SU-DHL-6 (cell line): ENCODE data around the gene CCDC157.

ENCODE experiments used
- H2AFZ ChIP-seq: fragments of 200-600 bp; sonication (generic); 2 replicates; pipeline ENCODE4 v1.6.1; 2014; ENCODE audit warnings: low read depth, mild to moderate bottlenecking, moderate library complexity, mixed read lengths, antibody characterized with exemption, low read length; ENCODE audit not compliant: severe bottlenecking
- H3F3A ChIP-seq: fragments of 200-600 bp; shearing (Covaris generic); 2 replicates; pipeline ENCODE4 v1.6.0; 2016; ENCODE audit warnings: antibody characterized with exemption, mild to moderate bottlenecking; ENCODE audit not compliant: insufficient read depth
- H3K27ac ChIP-seq: fragments of 200-600 bp; sonication (generic); 2 replicates; pipeline ENCODE4 v1.5.1; 2016; ENCODE audit warnings: low read depth, mild to moderate bottlenecking, low read length, moderate library complexity, mixed read lengths
- H3K27me3 ChIP-seq: fragments of 200-600 bp; sonication (generic), shearing (Covaris generic); 2 replicates; pipeline ENCODE4 v1.6.0; 2014; ENCODE audit warnings: mild to moderate bottlenecking, low read length
- H3K36me3 ChIP-seq: fragments of 200-600 bp; sonication (generic); 2 replicates; pipeline ENCODE4 v1.6.1; 2014; ENCODE audit warnings: mild to moderate bottlenecking, low read length, mixed read lengths
- H3K4me2 ChIP-seq: fragments of 300-600, 200-600 bp; shearing (Covaris generic), sonication (generic); 2 replicates; pipeline ENCODE4 v1.6.0; 2014; ENCODE audit warnings: low read length, low read depth, mild to moderate bottlenecking; ENCODE audit not compliant: poor library complexity, severe bottlenecking
- H3K4me3 ChIP-seq: fragments of 200-600 bp; sonication (generic); 2 replicates; pipeline ENCODE4 v1.5.1; 2014; ENCODE audit warnings: antibody characterized with exemption, low read length, mild to moderate bottlenecking, mixed read lengths; ENCODE audit not compliant: insufficient read depth, poor library complexity, severe bottlenecking
- H3K79me2 ChIP-seq: fragments of 200-600 bp; sonication (generic); 2 replicates; pipeline ENCODE4 v1.6.1; 2014; ENCODE audit warnings: mild to moderate bottlenecking, low read length, moderate library complexity; ENCODE audit not compliant: insufficient read depth
- H3K9ac ChIP-seq: fragments of 200-600 bp; sonication (generic); 2 replicates; pipeline ENCODE4 v1.7.0; 2014; ENCODE audit warnings: mild to moderate bottlenecking, low read length
- H3K9me2 ChIP-seq: fragments of 200-600 bp; sonication (generic); replicated peaks from 2 replicates; pipeline ENCODE4 v1.6.1; 2014; ENCODE audit warnings: low read length; ENCODE audit not compliant: insufficient read depth
- H3K9me3 ChIP-seq: fragments of 200-600 bp; sonication (generic); 2 replicates; pipeline ENCODE4 v1.6.1; 2014; ENCODE audit warnings: low read length, mixed read lengths; ENCODE audit not compliant: insufficient read depth
- H4K20me1 ChIP-seq: fragments of 200-600 bp; sonication (generic); 2 replicates; pipeline ENCODE4 v1.6.1; 2014; ENCODE audit warnings: low read depth, mild to moderate bottlenecking, antibody characterized with exemption, low read length, moderate library complexity, mixed read lengths
- EZH2phosphoT487 ChIP-seq: fragments of 200-600 bp; sonication (generic), shearing (Covaris generic); conservative IDR thresholded peaks from 2 replicates; pipeline ENCODE4 v1.6.1; 2018; ENCODE audit warnings: mild to moderate bottlenecking, antibody characterized with exemption, low read length, moderate library complexity, mixed read lengths
- TF ChIP-seq, protein P1 (sequence below): fragments of 200-600 bp; sonication (generic); IDR thresholded peaks from one replicate; pipeline ENCODE4 v1.5.1; 2017; ENCODE audit warnings: antibody characterized with exemption, mild to moderate bottlenecking, low read length, moderate library complexity; ENCODE audit not compliant: insufficient read depth, poor library complexity, severe bottlenecking

CCDC157 gene

DNA sequence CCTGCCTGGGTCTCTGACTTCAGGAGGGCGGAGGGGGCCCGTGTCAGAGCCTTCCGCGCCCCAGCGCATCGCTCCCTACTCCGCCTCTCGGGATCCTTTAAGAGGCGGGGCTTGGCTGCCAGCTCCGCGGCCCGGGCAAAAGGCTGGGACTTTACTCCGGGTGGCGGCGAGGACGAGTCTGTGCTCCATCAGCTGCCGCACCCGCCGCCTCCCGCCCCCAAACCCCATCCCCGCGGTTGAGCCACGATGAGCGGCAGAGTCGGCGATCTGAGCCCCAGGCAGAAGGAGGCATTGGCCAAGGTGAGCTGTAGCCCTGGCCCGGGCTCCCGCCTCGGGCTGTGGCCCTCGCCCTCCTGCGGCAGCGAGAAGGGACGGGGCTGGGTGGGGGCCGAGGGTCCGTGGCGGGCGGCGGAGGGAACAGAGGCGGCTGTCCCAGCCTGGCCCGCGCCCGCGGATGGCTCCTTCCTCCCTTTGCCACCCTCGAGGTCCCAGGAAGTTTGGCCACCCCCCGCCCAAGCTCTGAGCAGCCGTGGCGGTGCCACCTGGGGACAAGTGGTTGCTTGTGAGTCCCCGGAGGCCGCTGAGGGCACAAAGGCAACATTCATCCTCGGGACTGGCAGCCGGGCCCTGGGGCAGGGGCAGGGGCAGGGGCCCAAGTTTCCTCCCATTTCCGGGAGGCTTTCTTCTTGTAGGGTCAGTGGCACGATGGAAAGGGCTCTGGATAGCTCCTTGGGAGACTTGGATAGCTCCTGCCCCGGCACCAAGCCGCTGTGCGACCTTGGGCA, 40.3 kb downstream of the CCDC157 start, which contains the start of gene SEC14L2:
Gene SEC14L2, plus strand, starts transcription at position 148 of the 785 bp plus-strand sequence. Its CDS starts 99 bp downstream, at position 247.
- TF ChIP-seq EZH2phosphoT487 = no peak
- TF ChIP-seq, protein P1, sequence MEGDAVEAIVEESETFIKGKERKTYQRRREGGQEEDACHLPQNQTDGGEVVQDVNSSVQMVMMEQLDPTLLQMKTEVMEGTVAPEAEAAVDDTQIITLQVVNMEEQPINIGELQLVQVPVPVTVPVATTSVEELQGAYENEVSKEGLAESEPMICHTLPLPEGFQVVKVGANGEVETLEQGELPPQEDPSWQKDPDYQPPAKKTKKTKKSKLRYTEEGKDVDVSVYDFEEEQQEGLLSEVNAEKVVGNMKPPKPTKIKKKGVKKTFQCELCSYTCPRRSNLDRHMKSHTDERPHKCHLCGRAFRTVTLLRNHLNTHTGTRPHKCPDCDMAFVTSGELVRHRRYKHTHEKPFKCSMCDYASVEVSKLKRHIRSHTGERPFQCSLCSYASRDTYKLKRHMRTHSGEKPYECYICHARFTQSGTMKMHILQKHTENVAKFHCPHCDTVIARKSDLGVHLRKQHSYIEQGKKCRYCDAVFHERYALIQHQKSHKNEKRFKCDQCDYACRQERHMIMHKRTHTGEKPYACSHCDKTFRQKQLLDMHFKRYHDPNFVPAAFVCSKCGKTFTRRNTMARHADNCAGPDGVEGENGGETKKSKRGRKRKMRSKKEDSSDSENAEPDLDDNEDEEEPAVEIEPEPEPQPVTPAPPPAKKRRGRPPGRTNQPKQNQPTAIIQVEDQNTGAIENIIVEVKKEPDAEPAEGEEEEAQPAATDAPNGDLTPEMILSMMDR = no peak
- Histone ChIP-seq H3F3A (no peaks in the 10 kb centered on the region), H3K4me3 (peak within 1 kb of the TSS; percentile 42), H3K36me3 (no peaks in the 10 kb centered on the region), H3K9me2 (no peaks in the 10 kb centered on the region), H2AFZ (peak within 1 kb of the TSS; percentile 66), H4K20me1 (no peaks in the 10 kb centered on the region), H3K9me3 (no peaks in the 10 kb centered on the region), H3K79me2 (no peaks in the 10 kb centered on the region), H3K4me2 (peak within 1 kb of the TSS; percentile 52), H3K27me3 (no peaks in the 10 kb centered on the region), H3K27ac (no peak within 1 kb of the TSS), H3K9ac (peak within 1 kb of the TSS; percentile 44)

DNA sequence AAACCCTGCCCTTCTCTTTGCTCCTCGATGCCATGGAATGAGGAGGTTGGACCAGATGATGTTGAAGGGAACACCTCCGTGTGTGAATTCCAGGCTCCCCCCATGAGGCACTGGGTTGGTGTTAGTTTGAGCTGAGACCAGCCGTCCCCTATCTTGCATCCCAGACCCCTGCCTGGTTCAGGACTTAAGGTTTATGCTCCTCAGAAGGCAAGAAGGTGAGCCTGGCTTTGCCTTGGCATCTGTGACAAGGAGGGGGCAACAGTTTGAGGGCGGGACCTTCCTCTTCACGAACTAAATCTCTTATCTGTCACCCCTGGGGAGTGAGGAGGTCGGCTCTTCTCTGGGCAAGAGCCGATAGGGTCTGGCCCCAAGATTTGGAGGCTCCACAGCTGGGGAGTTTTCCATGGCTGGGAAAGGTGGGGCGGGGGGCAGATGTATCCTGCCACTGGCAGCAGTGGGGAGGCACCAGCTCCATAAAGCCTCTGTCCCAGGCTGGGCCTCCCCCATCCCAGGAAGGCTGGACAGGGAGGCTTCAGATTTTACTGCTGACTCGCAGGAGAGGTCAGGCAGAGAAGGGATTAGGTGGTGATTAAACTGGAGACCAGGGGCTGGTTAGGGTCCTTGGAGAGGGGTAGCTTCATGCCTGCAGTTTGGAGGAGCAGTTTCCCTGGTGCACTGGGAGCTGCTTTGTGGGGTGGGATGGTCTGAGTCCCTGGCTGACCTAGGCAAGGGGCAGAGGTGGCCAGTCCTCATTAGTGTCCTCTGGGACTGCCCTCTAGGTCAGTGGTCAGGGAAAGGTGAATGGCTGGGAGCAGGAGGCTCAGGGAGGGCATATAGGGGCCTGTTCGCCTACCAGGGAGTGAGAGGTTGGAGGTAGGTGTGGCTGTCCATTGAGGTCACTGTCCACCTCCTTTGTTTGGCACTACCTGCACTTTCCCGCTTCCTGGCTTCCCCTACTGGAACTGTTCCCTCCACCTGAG, 41.1 kb downstream of the CCDC157 start:
- no peak overlapping the region for H2AFZ ChIP-seq

DNA sequence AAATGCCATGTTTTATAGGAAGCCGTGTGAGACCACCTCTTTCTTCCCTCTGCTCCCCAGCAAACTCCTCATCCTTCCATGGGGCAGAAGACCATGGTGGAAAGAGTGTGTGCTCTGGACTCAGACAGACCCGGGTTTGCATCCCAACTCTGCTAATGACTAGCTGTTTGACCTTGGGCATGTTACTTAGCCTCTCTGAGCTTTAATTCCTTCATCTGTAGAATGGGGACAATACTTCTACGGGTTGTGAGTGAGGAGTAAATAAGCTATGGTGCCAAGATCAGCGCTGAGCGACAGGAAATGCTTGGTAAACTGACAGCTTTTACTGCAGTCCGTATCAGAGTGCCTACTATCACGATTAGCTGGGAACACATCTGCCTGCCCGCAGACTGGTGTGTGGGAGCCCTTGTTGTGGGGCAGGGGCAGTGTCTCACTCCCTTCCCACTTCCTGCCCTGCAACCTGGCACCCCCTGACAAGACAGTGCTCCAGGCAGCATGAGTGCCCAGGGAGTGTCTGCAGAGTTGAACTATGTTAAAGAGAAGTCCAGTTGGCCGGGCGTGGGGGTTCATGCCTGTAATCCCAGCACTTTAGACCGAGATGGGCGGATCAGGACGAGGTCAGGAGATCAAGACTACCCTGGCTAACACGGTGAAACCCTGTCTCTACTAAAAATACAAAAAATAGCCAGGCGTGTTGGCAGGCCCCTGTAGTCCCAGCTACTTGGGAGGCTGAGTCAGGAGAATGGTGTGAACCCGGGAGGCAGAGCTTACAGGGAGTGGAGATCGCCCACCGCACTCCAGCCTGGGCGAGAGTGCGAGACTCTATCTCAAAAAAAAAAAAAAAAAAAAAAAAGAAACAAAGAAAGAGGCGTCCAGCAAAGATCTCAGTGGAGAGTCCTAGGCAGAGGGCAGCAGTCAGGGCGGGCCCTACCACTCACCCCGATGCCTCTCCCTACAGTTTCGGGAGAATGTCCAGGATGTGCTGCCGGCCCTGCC, 42.2 kb downstream of the CCDC157 start:
- H3K79me2 ChIP-seq = no peaks in the 10 kb centered on the region
- no peak overlapping the region for H3K9ac ChIP-seq

More for the DNA sequence above, 41.1 kb downstream of the CCDC157 start:
- no peaks in the 10 kb centered on the region for H3K79me2 ChIP-seq
- H3K9ac ChIP-seq = peak overlapping the region; percentile 44
- peak overlapping the region; percentile 52 for H3K4me2 ChIP-seq
- no peaks in the 10 kb centered on the region for H3K9me2 ChIP-seq
- H3K4me3 ChIP-seq = no peak overlapping the region
- no peak overlapping the region for H3K27ac ChIP-seq
- H4K20me1 ChIP-seq = no peaks in the 10 kb centered on the region
- H3K9me3 ChIP-seq = no peaks in the 10 kb centered on the region
- no peaks in the 10 kb centered on the region for H3K27me3 ChIP-seq
- no peaks in the 10 kb centered on the region for H3K36me3 ChIP-seq
- no peak for TF ChIP-seq EZH2phosphoT487
- TF ChIP-seq, protein P1 = no peak
- no peaks in the 10 kb centered on the region for H3F3A ChIP-seq

More for the DNA sequence above, 42.2 kb downstream of the CCDC157 start:
- Histone ChIP-seq H3F3A (no peaks in the 10 kb centered on the region), H3K9me2 (no peaks in the 10 kb centered on the region), H3K9me3 (no peaks in the 10 kb centered on the region), H3K36me3 (no peaks in the 10 kb centered on the region), H3K4me2 (no peak overlapping the region), H2AFZ (no peak overlapping the region), H3K4me3 (no peak overlapping the region), H3K27ac (no peak overlapping the region), H4K20me1 (no peaks in the 10 kb centered on the region), H3K27me3 (no peaks in the 10 kb centered on the region)
- no peak for TF ChIP-seq EZH2phosphoT487
- TF ChIP-seq, protein P1 = no peak
